Progenitor cell of endocrine pancreas (in vitro differentiated cells): ENCODE results near the gene FLNC. TPM values are rescaled to one million over a fixed set of nuclear protein-coding genes. Genes with fewer than 3 reads are reported as not detected.

ENCODE experiments used
- DNase-seq: peaks from one replicate; pipeline ENCODE4 v3.0.0; 2021; ENCODE audit warnings: low spot score; ENCODE audit not compliant: unreplicated experiment
- H3K27ac Mint-ChIP-seq: 2 replicates; pipeline ENCODE4 v1.8.0; 2021; ENCODE audit warnings: mild to moderate bottlenecking, moderate library complexity, mixed read lengths
- H3K27me3 Mint-ChIP-seq: 2 replicates; pipeline ENCODE4 v1.8.0; 2021; ENCODE audit warnings: mixed read lengths
- H3K36me3 Mint-ChIP-seq: 2 replicates; pipeline ENCODE4 v1.8.0; 2022; ENCODE audit warnings: mixed read lengths; ENCODE audit not compliant: insufficient read depth
- H3K4me1 Mint-ChIP-seq: 2 replicates; pipeline ENCODE4 v1.8.0; 2021; ENCODE audit warnings: low read depth, mixed read lengths
- H3K4me3 Mint-ChIP-seq: 2 replicates; pipeline ENCODE4 v1.8.0; 2021; ENCODE audit warnings: low read depth, mild to moderate bottlenecking, moderate library complexity, mixed read lengths
- H3K9me3 Mint-ChIP-seq: 2 replicates; pipeline ENCODE4 v1.8.0; 2021; ENCODE audit warnings: low read depth, mixed read lengths
- CTCF ChIP-seq: fragments of 200-600 bp; sonication (generic); IDR thresholded peaks from one replicate; pipeline ENCODE4 v1.5.0; 2021; ENCODE audit warnings: antibody characterized with exemption, mild to moderate bottlenecking; ENCODE audit not compliant: unreplicated experiment
- total RNA-seq: library from RNA; stranded (reverse); gene quantifications from 2 replicates; pipeline ENCODE4 v1.2.1, GENCODE V29; 2021

Gene FLNC
- total RNA-seq, 1 donor from 2014 or later: 6.9 TPM

GRCh38 chr7:128872394-128872824 is 42.2 kb downstream of the FLNC start:
- peak; percentile 36 for TF ChIP-seq CTCF
- Mint-ChIP-seq H3K4me3 (no peak overlapping the region), H3K27ac (no peak overlapping the region), H3K4me1 (peaks cover 9% of the 10 kb centered on the region), H3K27me3 (peaks cover 39% of the 10 kb centered on the region), H3K36me3 (peaks cover 2% of the 10 kb centered on the region), H3K9me3 (no peaks in the 10 kb centered on the region)
- DNase-seq: no peak

DNA sequence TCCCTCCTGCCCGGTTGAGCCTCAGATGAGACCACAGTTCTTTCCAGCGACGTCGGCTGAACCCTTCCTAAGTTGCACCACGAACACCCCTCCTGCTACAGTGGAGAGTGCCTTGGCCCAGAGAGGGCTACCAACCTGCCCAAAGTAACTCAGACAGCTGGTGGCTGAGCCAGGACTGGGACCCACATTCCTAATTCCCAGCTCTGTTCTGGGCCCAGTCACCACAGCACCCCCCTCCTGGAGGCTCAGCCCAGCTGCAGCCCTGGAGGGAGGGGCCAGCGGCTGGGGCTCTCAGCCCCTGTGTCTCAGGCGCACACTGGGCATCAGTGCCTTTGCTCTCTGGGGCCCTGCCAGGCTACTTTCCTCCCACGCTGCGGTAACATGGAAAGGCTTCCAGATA is 43.0 kb downstream of the FLNC start:
- DNase-seq: no peak
- Mint-ChIP-seq H3K4me1 (peaks cover 6% of the 10 kb centered on the region), H3K27me3 (peaks cover 32% of the 10 kb centered on the region), H3K9me3 (no peaks in the 10 kb centered on the region), H3K27ac (no peak overlapping the region), H3K36me3 (no peaks in the 10 kb centered on the region), H3K4me3 (no peak overlapping the region)
- TF ChIP-seq CTCF: no peak

DNA sequence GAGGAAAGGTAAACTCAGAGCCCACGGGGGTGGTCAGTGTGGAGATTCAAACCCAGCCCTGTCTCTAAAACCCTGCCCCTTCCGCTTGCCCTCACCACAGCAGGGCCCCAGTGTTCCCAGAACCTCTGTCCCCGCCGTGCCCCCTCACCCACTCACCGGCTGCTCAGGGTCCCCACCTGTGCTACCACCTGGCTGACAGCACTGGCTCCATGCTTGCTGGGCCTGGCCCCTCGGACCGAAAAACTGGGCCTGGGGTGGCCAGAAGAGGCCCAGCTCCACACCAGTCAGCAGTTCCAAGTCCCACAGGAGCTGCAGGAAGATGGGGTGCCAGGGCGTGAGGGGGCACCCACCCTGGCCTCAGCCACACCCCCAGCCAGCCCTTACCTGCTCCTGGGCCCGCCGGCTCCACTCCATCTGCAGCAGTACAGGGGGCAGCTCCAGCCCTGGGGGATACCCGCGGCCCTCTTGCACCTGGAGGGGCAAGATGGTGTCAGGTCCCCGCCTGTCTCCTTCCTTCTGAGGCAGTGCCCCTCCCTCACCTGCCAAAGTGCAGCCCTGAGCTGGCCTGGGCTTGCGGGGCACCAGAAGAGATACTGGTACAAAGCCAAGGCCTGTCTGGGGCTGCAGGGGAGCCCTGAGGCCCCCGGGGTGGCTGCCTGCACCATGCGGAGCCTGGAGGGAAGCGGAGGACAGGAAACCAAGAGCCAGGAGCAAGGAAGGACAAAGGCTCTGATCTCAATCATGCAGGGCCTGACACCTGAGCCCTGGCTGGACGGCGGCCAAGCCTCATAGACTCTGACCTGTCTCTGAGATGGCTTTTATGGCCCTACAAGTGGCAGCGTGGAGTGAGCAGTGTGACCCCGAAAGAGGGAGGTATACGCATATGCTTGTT is 44.2 kb downstream of the FLNC start:
- DNase-seq: no peak

GRCh38 chr7:128875523-128875948 is 45.3 kb downstream of the FLNC start:
- TF ChIP-seq CTCF: no peak
- H3K4me1 Mint-ChIP-seq: no peaks in the 10 kb centered on the region
- H3K27me3 Mint-ChIP-seq: peaks cover 20% of the 10 kb centered on the region
- DNase-seq: no peak
- no peaks in the 10 kb centered on the region for H3K9me3 Mint-ChIP-seq
- H3K36me3 Mint-ChIP-seq: no peaks in the 10 kb centered on the region
- H3K4me3 Mint-ChIP-seq: no peak overlapping the region
- H3K27ac Mint-ChIP-seq: no peak overlapping the region

More for the DNA sequence above, 44.2 kb downstream of the FLNC start:
- H3K9me3 Mint-ChIP-seq: no peaks in the 10 kb centered on the region
- H3K36me3 Mint-ChIP-seq: no peaks in the 10 kb centered on the region
- TF ChIP-seq CTCF: no peak
- H3K4me3 Mint-ChIP-seq: no peak overlapping the region
- peaks cover 26% of the 10 kb centered on the region for H3K27me3 Mint-ChIP-seq
- no peak overlapping the region for H3K27ac Mint-ChIP-seq
- peaks cover 2% of the 10 kb centered on the region for H3K4me1 Mint-ChIP-seq

GRCh38 chr7:128876127-128876526 is 45.9 kb downstream of the FLNC start:
- peaks cover 14% of the 10 kb centered on the region for H3K27me3 Mint-ChIP-seq

More at GRCh38 chr7:128876127-128876526, 45.9 kb downstream of the FLNC start:
- Mint-ChIP-seq H3K27ac (no peak overlapping the region), H3K9me3 (no peaks in the 10 kb centered on the region), H3K36me3 (no peaks in the 10 kb centered on the region), H3K4me1 (no peaks in the 10 kb centered on the region), H3K4me3 (no peak overlapping the region)
- TF ChIP-seq CTCF: no peak
- DNase-seq: no peak
